ENCODE measurements around the gene RAB11B. TPM values are rescaled to one million over a fixed set of nuclear protein-coding genes. Genes with fewer than 3 reads are reported as not detected.

The RAB11B gene
- total RNA-seq, 4 donors from 2014 or later, result 28.6 to 71.8 (median 36.1) TPM

DNA sequence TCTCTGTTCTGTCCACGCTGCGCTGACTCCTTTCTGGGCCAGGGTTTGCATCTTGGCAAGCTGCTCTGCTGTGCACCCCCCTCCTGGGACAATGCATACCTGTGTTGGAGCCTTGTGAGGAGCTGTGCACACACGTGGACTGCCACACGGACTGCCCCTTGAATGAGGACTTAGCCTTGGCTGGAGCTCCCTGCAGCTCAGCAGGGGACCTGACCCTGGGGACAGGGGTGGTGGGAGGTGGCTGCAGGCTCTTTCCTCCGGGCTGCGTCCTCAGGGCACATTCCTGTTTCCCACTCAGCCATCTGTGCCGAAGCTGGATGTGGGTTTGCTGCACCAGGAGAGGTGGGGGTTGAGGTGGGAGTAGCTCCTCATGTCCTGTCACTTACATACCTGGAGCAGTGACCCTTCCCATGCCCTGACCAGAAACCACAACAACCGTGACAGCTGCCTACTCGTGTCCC, 8.2 kb downstream of the RAB11B start:
- no peak overlapping the region for H3K4me3 ChIP-seq
- ATAC-seq, result no peak
- peaks cover 0 to 52% (median 35%) of the 10 kb centered on the region in 3 donors for H3K4me1 ChIP-seq
- peak overlapping the region in 2 of 4 donors; percentile 11 to 100 for H3K27ac ChIP-seq
- peaks cover 0 to 54% of the 10 kb centered on the region in 2 donors for H3K36me3 ChIP-seq
- no peaks in the 10 kb centered on the region for H3K27me3 ChIP-seq
- TF ChIP-seq POLR2AphosphoS5 (IDR thresholded peaks at IDR 0.05) (no peak), EP300 (IDR thresholded peaks at IDR 0.05) (no peak), POLR2A (IDR thresholded peaks at IDR 0.05) (no peak)
- TF ChIP-seq, protein P1, sequence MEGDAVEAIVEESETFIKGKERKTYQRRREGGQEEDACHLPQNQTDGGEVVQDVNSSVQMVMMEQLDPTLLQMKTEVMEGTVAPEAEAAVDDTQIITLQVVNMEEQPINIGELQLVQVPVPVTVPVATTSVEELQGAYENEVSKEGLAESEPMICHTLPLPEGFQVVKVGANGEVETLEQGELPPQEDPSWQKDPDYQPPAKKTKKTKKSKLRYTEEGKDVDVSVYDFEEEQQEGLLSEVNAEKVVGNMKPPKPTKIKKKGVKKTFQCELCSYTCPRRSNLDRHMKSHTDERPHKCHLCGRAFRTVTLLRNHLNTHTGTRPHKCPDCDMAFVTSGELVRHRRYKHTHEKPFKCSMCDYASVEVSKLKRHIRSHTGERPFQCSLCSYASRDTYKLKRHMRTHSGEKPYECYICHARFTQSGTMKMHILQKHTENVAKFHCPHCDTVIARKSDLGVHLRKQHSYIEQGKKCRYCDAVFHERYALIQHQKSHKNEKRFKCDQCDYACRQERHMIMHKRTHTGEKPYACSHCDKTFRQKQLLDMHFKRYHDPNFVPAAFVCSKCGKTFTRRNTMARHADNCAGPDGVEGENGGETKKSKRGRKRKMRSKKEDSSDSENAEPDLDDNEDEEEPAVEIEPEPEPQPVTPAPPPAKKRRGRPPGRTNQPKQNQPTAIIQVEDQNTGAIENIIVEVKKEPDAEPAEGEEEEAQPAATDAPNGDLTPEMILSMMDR (IDR thresholded peaks at IDR 0.05), result no peak
- H3K9me3 ChIP-seq, result no peaks in the 10 kb centered on the region
- 57% methylated on average over 4 of the region's 9 CpGs; no CpG with 5 or more reads in 1 of the 2 donors for WGBS, 2 donors (ENCODE audit: low coverage in 1 of 2)

DNA sequence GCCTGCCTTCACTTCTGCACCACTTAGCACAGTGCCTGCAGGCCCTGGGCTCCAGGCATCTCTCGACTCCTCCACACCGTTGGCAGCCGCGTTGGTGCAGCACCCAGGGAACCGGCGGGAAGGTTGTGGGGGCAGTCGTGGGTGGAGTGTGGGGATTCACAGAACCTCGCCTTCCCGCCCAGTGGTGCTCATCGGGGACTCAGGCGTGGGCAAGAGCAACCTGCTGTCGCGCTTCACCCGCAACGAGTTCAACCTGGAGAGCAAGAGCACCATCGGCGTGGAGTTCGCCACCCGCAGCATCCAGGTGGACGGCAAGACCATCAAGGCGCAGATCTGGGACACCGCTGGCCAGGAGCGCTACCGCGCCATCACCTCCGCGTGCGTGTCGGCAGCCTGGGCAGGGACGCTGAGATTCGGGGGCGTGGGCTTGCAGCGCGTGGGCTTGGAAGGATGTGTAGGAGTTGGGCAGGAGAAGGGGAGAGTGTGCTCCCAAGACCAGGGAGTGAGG, 9.6 kb downstream of the RAB11B start:
- no peak for ATAC-seq
- Histone ChIP-seq H3K4me3 (no peak overlapping the region), H3K36me3 (peaks cover 0 to 68% of the 10 kb centered on the region in 2 donors), H3K27me3 (no peaks in the 10 kb centered on the region), H3K4me1 (peaks cover 0 to 38% (median 22%) of the 10 kb centered on the region in 3 donors), H3K27ac (no peak overlapping the region), H3K9me3 (no peaks in the 10 kb centered on the region)
- 80% methylated on average over 2 of the region's 34 CpGs; no CpG with 5 or more reads in 1 of the 2 donors for WGBS, 2 donors (ENCODE audit: low coverage in 1 of 2)
- TF ChIP-seq POLR2A (IDR thresholded peaks at IDR 0.05) (no peak), EP300 (IDR thresholded peaks at IDR 0.05) (no peak), POLR2AphosphoS5 (IDR thresholded peaks at IDR 0.05) (no peak)
- TF ChIP-seq, protein P1 (IDR thresholded peaks at IDR 0.05), result no peak

DNA sequence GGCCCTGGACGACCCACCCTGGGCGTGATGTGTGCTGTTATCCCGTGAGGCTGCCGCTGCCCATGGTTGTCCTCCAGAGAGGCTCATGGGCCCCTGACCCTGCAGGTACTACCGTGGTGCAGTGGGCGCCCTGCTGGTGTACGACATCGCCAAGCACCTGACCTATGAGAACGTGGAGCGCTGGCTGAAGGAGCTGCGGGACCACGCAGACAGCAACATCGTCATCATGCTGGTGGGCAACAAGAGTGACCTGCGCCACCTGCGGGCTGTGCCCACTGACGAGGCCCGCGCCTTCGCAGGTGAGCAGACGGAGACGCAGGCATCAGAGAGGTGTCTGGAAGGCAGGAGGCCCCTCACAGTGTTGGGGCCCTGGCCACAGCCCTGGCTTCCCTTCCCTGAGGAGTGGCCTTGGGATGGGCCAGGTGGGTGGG, 11.8 kb downstream of the RAB11B start:
- H3K4me1 ChIP-seq, result peaks cover 0 to 16% (median 14%) of the 10 kb centered on the region in 3 donors
- H3K4me3 ChIP-seq, result no peak overlapping the region
- WGBS, 2 donors (ENCODE audit: low coverage in 1 of 2), result 100% methylated on average over 1 to 2 of the region's 21 CpGs
- no peak overlapping the region for H3K27ac ChIP-seq
- H3K9me3 ChIP-seq, result no peaks in the 10 kb centered on the region
- TF ChIP-seq, protein P1 (IDR thresholded peaks at IDR 0.05), result no peak
- TF ChIP-seq POLR2A (IDR thresholded peaks at IDR 0.05), result no peak
- TF ChIP-seq EP300 (IDR thresholded peaks at IDR 0.05), result no peak
- no peak for TF ChIP-seq POLR2AphosphoS5 (IDR thresholded peaks at IDR 0.05)
- no peak for ATAC-seq
- H3K36me3 ChIP-seq, result peaks cover 0 to 75% of the 10 kb centered on the region in 2 donors
- no peaks in the 10 kb centered on the region for H3K27me3 ChIP-seq

DNA sequence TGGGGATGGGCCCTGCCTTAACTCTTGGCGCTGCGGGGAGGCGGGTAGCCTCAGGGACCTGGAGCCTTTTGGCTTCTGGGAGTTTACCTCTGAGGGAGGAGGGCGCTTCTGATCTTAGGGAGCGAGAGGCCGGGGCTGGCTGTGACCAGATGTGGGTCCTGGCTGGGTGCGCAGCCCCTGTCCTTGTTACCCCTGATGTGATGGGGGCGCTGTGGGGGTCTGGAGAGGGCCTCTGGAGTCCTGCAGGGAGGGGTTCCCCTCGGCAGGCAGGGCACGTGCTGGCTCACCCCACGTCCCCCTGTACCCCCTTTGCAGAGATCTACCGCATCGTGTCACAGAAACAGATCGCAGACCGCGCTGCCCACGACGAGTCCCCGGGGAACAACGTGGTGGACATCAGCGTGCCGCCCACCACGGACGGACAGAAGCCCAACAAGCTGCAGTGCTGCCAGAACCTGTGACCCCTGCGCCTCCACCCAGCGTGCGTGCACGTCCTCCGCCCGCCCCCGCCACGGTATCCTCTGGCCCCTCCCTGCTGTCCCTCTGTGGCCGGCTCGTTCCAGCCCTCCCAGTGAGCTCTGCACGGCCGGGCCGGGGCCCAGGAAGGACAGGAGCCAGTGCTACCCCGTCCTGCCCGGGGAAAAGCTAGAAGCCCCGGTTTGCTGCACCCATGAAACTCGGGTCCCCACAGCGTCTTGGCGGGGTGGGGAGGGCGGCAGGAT, 13.1 kb downstream of the RAB11B start:
- H3K27ac ChIP-seq, result no peak overlapping the region
- no peaks in the 10 kb centered on the region for H3K27me3 ChIP-seq
- no peak for TF ChIP-seq POLR2AphosphoS5 (IDR thresholded peaks at IDR 0.05)
- no peak for TF ChIP-seq EP300 (IDR thresholded peaks at IDR 0.05)
- no peak for TF ChIP-seq POLR2A (IDR thresholded peaks at IDR 0.05)
- TF ChIP-seq, protein P1 (IDR thresholded peaks at IDR 0.05), result no peak
- H3K4me1 ChIP-seq, result peaks cover 0 to 3% (median 1%) of the 10 kb centered on the region in 3 donors
- no peak overlapping the region for H3K4me3 ChIP-seq
- 88% methylated on average over 5 of the region's 44 CpGs; no CpG with 5 or more reads in 1 of the 2 donors for WGBS, 2 donors (ENCODE audit: low coverage in 1 of 2)
- H3K36me3 ChIP-seq, result peaks cover 0 to 71% of the 10 kb centered on the region in 2 donors
- ATAC-seq, result no peak
- H3K9me3 ChIP-seq, result no peaks in the 10 kb centered on the region

DNA sequence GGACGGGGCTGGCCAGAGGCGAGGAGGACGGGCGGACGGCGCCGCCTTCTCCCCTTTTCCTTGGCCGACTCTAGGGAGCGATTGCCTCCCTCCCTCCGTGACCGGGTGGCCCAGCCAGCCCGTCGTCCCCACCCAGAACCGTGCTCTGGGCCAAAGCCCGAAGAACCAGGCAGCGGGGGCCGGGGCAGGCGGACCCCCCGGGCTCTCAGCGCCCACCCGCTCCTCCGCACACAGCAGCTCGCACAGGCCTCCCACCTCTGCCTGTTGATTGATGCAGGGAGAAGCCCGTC, 13.6 kb downstream of the RAB11B start:
- H3K9me3 ChIP-seq, result no peaks in the 10 kb centered on the region
- H3K27me3 ChIP-seq, result no peaks in the 10 kb centered on the region
- no peak for ATAC-seq
- no peak overlapping the region for H3K4me3 ChIP-seq
- peaks cover 0 to 66% of the 10 kb centered on the region in 2 donors for H3K36me3 ChIP-seq
- TF ChIP-seq EP300 (IDR thresholded peaks at IDR 0.05) (no peak), POLR2AphosphoS5 (IDR thresholded peaks at IDR 0.05) (no peak), POLR2A (IDR thresholded peaks at IDR 0.05) (no peak)
- TF ChIP-seq, protein P1 (IDR thresholded peaks at IDR 0.05), result no peak
- H3K4me1 ChIP-seq, result no peaks in the 10 kb centered on the region
- 77 to 100% methylated on average over 4 to 16 of the region's 24 CpGs for WGBS, 2 donors (ENCODE audit: low coverage in 1 of 2)
- H3K27ac ChIP-seq, result no peak overlapping the region

All from gastroesophageal sphincter (tissue), 4 donors.